Fibroblast of skin of scalp (primary cell): Measurements from ENCODE around the gene GRK5.

ENCODE experiments used
- DNase-seq: peaks from one replicate; pipeline ENCODE4 v3.0.0-alpha.2; 2013

The GRK5 gene

GRCh38 chr10:119346095-119346832 is 138.9 kb downstream of the GRK5 start:
- DNase-seq: no peak

DNA sequence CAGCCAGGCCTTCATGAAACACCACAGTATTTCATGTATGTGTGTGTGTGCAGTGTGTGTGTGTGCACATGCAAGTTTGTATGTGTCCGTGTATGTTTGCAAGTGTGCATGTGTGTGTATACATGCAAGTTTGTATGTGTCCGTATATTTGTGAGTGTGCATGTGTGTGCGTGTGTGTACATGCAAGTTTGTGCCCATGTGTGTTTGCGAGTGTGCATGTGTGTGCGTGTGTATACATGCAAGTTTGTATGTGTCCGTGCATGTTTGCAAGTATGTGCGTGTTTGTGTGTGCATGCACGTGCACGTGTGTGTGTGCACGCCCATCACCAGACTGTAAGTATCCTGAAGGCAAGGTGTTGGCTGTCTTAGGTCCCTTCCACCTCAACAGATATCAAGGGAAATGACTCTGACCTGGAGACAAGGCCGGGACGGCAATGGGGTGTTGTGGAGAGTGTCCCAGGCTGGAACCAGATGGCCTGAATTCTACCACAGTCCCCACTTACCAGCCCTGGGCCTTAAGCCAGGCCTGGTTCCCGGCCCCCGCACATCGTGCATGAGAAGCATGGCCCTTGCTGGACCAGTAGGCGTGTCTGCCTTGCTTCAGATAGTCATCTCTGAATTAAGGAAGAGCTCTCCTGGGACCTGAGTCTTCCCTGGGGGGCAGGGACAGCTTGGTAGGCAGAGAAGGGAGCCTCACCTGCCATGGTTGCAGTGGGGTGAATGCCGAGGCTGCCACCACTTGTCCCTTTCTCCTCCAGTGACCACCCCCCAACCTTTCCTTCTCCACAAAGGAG is 140.0 kb downstream of the GRK5 start:
- no peak for DNase-seq

GRCh38 chr10:119348106-119348505 is 140.7 kb downstream of the GRK5 start:
- DNase-seq: no peak

- no peak for DNase-seq
These were observed 141.3 kb downstream of the GRK5 start for GRCh38 chr10:119348516-119349240.

GRCh38 chr10:119349341-119349740 is 142.0 kb downstream of the GRK5 start:
- no peak for DNase-seq

DNA sequence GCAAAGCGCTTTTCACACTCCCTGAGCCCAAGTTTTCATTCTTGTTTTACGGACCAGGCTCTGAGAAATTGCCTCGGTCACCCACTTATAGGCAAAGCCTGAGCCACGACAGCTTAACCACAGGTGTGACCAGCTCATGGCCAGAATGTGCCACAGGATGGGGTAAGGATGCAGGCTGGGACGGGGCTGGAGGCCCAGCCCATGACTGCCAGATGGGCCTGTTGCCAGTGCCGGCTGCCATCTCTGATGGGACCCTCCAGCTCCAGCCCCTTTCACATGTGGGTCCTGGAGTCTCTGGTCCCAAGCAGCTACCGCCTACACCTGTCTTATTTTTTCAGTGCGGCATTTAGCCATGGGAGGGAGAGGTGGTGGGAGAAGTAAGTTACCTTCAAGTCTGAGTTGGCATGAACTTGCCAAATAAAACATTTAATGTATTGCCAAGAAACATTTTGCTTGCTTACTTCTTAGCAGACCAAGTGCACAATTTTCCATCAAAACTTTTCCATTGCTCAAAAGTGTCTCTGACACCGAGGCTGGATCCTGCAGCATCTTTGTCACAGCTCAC is 142.6 kb downstream of the GRK5 start:
- DNase-seq: no peak

DNA sequence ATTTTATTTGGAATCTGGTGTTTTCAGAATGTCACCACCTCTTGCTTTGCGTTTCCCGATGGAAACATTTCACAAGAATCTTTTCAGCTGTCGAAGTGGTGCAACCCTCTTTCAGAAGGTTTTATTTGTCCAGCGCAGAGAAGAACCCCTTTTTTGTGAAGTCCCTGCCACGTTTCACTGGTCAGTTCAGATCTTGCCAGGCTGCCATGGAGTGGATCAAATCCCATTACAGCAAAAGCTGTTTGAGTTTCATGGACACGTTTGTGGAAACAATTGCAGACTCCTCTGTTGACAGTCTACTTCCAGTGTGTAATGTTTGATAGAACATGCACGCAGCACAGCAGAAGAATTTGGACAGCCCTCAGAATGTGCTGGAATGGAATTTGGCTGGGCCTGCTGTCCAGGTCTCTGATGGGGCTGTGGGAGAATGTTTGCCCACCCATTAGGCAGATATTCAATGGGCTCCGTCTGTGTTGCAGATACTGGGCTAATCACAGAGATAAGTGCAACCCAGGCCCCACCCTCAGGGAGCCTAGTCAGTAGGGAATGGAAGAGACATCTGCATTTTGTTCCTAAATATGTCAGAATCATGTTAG is 143.2 kb downstream of the GRK5 start:
- peak; percentile 58 for DNase-seq

- DNase-seq: no peak
These were observed 143.8 kb downstream of the GRK5 start for GRCh38 chr10:119351189-119351588.

DNA sequence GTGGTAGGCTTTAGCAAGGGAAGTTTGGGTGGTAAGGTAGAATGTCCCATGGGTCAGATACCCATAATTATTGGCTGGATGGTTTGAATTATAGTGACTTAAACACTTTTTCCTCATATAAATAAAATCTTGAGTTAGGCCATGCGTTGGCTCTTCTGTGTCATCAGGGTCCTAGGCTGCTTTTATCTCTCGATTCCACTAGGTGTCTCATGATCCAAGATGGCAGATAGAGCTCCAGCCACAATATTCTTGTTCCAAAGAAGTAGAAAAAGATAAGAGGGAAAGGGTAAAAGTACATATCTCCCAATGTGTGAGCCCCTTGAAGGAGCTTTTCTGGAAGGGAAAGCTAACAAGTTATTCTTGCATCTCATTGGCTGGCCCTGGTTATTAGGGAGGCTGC is 144.7 kb downstream of the GRK5 start:
- DNase-seq: no peak

GRCh38 chr10:119352807-119353206 is 145.4 kb downstream of the GRK5 start:
- DNase-seq: no peak

- no peak for DNase-seq
These were observed 146.1 kb downstream of the GRK5 start for GRCh38 chr10:119353421-119353820.

- no peak for DNase-seq
These were observed 148.6 kb downstream of the GRK5 start for GRCh38 chr10:119355930-119356329.

GRCh38 chr10:119357412-119358151 is 150.2 kb downstream of the GRK5 start:
- no peak for DNase-seq

- DNase-seq: no peak
These were observed 150.8 kb downstream of the GRK5 start for GRCh38 chr10:119358152-119358512.

GRCh38 chr10:119358567-119358966 is 151.2 kb downstream of the GRK5 start:
- no peak for DNase-seq

DNA sequence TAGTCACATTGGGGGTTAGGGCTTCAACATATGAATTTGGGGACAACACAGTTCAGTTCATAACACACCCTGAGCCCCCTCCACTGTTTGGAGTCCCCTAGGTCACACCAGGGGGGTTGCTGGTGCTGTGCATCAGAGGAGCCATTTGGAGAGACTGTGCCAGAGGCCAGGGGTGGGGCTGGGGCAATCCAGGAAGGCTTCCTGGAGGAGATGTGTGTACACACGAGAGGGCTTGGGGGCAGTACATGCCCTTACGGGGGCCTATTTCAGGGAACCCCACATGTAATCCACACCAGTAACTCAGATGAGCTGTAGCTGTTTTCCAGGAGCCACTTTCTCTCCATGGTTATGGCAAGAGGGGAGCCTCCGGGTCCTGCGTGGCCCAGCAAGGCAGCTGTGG is 151.7 kb downstream of the GRK5 start:
- DNase-seq: no peak

DNA sequence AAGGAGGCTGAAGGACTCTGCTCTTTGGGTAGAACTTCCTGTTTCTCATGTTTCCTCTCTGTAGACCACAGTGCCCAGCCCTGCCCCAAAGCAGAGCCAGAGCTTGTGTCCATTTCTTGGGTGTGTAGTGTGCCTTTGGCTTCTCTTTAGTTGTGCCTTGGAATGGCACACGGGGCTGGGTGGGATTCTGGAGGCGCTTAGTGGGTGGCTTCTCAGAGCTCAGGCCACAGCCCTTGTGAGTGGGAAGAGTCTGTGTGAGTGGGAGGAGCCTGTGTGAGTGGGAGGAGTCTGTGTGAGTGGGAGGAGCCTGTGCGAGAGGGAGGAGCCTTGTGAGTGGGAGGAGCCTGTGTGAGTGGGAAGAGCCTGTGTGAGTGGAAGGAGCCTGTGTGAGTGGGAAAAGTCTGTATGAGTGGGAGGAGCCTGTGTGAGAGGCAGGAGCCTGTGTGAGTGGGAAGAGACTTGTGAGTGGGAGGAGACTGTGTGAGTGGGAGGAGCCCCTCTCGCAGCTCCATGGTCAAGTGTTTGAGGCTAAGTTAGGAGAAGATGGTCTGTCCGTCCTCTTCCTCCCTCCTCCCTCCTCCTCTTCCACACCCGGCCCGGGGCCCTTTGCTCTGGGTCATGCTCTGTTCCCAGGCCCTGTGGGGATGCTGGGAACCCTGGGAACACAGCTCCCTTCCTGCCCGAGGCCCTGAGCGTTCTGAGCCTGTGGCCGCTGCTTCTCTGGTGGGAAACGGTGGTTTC is 153.0 kb downstream of the GRK5 start:
- no peak for DNase-seq

- DNase-seq: no peak
These were observed 153.7 kb downstream of the GRK5 start for GRCh38 chr10:119361037-119361436.

DNA sequence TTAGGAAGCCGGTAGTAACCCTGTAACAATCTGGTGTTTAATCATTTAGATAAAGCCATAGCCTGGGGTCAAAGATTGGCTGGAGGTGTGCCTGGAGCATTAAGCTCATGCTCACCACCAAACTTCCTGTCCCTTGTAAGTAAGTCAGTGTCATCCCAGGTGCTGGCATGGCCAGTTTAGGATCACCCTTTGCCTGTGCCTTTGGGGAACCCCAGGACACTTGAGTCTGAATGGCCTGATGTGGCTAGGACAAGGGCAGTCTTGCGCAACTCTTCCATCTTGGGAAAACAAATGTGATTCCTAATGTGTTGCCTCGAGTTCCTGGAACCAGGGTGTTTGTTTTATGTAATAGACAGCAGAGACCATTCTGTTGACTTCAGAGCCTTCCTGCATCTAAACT is 154.8 kb downstream of the GRK5 start:
- DNase-seq: no peak

- DNase-seq: peak; percentile 25
These were observed 157.6 kb downstream of the GRK5 start for GRCh38 chr10:119364645-119365600.
